GM19025 (cell line): ENCODE data around the gene SLC9A6.
A peak's percentile ranks its signal among the peaks of the same experiment; 100 is the strongest.

Source experiments
- ATAC-seq: cut with Tn5 transposase; IDR thresholded peaks from one replicate; pipeline ENCODE4 v1.9.1; 2021; ENCODE audit warnings: mild to moderate bottlenecking, low read depth, moderate library complexity; ENCODE audit not compliant: unreplicated experiment

Gene SLC9A6

DNA sequence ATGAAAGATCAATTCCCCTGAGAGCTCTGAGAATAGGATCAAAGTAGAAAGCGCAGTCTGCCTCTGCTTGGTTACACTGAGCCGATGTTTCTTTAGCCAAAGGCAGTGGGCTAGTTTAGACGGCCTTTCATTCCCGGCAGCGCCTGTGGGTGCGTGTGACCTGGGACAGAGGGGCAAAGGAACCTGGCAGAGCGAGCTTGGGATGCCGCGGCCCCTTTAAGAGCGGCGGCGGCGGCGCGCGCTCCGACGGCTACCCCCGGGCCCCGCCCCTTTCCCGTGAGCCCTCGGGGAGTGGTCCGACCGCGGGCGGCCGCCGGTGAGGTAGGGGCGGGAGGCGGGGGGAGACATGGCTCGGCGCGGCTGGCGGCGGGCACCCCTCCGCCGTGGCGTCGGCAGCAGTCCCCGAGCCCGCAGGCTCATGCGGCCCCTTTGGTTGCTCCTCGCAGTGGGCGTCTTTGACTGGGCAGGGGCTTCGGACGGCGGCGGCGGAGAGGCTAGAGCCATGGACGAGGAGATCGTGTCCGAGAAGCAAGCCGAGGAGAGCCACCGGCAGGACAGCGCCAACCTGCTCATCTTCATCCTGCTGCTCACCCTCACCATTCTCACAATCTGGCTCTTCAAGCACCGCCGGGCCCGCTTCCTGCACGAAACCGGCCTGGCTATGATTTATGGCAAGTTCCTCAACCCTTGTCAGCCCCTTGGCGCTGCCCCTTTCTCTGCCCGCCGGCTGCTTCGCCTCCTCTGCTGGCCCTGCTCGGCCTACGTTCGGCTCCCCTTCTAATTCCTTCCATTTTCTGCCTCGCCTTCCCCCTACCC, at the start of gene SLC9A6:
SLC9A6 (plus strand) TSS at position 279 of the 816 bp plus-strand sequence; CDS start at position 503, 224 bp downstream.
- peak; percentile 95 for ATAC-seq

DNA sequence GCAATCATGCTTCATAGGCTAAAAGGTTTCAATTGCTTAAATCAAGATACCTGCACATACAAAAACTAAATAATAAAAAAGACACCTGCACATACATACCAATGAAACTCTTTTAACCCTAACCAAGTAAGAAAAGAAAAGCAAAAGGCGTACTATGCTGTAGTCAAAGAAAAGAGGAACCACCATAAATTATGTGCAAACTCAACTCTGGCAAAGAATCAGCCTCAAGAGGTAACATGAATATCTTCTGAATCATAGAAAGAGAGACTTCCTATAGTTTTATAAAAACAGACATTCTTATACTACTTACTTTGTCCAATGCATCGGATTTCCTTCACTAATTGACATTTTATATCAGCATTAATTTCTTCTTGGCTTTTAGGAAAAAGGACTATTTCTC, 40.7 kb upstream of the SLC9A6 start:
- ATAC-seq = no peak

DNA sequence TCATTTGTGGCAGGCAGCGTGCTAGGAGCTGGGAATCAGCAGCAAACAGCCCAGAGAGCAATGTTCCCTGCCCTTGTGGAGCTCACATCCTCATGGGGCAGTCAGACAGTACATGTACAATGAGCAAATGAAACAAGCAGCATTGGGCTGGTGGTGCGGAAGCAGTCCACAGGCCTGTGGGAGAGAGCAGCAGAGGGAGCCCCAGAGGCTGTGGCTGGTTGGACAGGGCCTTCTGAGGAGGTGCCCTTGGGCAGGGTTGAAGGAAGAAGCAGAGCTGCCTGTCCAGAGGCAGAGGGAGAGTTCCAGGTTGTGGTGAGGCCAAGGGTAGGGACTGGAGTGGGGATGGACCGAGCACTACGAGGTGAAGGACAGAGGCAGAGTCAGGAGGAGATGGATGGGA, 33.9 kb upstream of the SLC9A6 start:
- ATAC-seq = no peak

DNA sequence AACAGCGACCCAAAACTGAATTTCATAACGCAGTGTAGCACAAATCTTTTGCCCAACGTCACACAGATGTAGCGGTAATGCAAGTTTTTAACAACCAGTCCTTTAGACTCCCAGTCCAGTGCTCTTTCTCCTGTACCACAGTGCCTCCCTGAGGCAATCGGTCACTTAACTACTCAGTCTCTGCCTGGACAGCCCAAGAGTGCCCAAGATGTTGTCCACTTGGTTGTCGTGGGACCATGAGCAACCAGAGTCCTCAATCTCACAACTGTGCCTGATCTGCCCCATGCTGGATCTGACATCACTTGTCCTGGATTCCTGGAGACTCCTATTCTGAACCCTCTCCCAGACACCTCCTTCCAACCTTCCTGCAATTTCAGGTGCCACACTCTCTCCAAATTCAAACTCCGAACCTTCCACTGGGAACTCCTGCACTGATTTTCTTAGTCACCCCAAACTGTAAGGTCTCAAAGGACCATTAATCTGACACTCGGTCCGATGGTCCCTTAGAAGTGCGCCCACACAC, 12.1 kb upstream of the SLC9A6 start:
- peak; percentile 36 for ATAC-seq

DNA sequence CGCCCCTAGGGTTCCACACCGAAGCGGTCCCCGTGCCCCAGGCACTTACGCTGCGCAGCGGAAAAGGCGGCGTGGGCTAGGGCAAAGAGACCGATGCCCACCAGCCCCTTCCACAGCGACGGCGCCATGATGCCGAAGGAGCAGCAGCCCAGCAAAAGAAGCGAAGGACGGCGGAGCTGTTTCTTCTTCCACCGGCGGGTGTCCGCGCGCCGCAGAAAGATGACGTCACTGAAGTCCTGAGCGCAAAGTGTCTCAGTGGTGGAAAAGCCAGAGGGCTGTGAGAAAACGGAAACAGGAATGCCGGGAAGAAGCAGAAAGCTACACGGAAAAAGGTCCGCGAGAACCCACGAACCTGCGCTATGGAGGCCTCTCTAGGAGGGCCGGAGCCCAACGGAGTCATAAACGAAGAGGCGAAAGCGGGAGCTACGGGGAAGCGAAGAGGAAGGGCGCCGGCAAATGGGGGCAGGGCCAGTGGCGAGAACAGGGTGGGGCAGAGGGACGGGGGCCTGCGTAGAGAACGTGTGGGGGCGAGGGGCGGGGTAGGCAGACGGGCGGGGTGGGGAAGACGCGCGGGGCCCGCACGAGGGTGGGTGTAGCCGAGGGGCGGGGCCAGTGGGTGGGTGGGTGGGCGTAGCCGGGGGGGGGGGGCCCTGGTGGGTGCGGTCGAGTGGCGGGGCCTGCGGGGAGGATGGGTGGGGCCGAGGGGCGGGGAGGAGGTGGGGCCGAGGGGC, 11.5 kb upstream of the SLC9A6 start, which contains the start of gene MMGT1:
MMGT1 (minus strand) TSS at position 441 of the 731 bp plus-strand sequence; CDS start at position 128, 313 bp downstream.
- ATAC-seq = peak; percentile 76

DNA sequence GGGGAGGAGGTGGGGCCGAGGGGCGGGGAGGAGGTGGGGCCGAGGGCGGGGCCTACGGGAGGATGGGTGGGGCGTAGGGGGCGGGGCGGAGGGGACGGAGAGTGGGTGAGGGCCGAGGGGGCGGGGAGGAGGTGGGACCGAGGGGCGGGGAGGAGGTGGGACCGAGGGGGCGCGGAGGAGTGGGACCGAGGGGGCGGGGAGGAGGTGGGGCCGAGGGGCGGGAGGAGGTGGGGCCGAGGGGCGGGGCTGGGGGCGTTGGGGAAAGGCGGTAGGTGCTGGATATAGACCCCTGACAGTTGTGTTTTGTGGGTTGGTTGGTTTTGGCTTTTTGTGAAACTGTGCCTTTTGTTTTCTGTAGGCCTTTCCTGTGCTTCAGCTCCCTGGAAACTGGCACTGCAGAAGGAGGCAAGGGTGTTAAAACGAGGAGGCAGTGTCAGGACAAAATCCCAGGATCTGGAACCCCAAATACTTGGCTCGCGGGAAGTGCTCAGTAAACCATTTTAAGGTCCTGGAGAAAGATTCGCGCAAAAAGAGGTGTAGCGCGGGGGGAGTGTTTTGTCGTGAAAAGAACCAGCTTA, 10.9 kb upstream of the SLC9A6 start:
- ATAC-seq = no peak

DNA sequence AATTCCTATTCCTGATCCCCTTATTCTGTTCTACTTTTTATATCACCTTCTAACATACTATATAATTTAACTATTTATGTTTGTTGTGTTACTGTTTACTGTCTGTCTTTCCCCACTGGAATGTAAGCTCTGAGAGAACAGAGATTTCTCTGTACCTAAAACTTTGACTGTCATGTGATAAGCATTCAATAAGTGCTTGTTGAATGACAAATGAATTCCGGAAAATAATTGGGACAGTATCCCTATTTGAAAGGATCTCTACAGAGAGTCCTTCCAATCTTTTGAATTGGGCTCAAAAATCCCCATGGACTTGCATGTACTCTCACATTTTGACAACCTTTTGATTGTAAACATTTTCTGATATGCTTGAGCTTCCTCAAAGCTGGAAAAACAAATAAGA, 9.8 kb upstream of the SLC9A6 start:
- ATAC-seq = no peak

DNA sequence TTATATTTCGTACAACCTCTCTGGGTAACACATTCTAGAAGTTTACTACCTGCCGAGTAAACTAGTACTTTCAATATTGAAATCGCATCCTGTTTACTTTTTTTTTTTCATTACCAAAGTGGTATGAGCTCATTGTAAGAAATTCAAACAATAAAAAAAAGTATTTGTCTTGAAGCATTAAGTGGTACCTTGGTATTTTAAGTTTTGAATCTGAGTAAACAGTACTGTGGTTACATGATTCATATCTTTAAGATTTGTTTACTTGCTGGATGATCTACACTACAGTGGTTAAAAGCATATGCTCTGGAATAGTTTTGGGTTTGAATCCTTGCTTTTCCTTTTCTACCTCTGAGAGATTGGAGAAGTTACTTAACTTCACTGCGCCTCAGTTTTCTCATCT, 7.6 kb upstream of the SLC9A6 start:
- ATAC-seq = no peak

DNA sequence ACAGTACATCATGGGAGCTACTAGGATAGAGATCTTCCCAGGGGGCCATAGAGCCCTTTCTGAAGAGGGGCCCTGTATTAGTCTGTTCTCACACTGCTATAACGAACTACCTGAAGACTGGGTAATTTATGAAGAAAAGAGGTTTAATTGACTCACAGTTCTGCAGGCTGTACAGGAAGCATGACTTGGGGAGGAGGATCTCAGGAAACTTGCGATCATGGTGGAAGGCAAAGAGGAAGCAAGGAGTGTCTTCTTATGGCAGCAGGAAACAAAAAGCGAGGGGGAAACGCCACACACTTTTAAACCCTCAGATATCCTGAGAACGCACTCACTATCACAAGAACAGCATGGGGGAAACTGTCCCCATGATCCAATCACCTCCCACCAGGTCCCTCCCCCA, 4.2 kb upstream of the SLC9A6 start:
- no peak for ATAC-seq

DNA sequence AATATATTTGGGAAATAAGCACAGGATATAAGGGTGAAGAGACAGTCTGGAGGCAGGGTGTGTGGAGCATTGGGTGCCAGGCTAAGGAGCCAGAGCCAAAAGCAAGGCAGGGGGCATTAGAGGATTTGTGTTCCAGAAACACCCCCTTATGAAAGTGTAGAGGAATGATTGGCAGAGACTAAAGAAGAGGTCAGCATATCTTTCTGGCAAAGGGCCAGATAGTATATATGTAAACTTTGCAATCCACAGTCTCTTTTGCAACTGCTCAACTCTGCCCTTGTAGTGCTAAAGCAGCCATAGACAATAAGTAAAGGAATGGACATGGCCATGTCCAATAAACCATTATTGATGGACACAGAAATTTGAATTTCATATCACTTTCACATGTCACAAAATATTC, 3.6 kb upstream of the SLC9A6 start:
- no peak for ATAC-seq

DNA sequence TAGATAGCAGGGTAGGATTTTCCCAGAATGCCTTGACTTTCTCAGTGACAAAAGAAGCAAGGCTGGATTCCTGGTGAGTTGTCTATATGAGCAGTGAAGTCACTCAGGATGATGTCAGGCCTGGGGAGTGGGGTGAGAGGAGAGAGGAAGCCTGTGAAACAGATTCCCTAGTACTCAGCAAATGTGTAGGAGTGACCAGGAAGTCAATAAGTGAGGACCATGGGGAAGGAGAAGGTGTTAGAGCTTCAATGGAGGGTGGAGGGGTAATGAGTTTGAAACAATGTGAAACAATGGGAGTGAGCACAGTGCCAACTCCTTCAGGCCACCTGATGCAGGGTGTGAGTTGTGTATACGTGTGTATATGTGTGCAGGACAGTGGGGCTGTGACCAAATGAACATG, 2.4 kb upstream of the SLC9A6 start:
- no peak for ATAC-seq

DNA sequence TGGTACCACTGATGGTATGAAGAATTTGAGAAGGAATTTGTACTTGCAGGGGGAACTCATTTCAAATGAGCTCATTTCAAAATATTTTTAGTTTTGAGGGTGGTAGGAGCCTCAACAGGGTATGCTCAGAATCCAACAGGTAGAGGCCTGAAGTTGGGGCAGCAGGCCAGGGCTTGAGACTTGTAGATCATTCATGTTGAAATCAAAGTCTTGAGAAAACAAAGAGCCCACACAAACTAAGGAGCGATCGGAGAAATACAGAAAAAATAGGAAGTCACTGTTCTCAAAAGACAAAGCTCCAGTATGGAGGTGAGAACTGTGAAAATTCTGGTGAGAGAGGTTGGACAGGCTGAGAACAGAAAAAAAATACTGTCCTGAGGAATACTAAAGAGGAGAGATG, 979 bp upstream of the SLC9A6 start:
- ATAC-seq = no peak

DNA sequence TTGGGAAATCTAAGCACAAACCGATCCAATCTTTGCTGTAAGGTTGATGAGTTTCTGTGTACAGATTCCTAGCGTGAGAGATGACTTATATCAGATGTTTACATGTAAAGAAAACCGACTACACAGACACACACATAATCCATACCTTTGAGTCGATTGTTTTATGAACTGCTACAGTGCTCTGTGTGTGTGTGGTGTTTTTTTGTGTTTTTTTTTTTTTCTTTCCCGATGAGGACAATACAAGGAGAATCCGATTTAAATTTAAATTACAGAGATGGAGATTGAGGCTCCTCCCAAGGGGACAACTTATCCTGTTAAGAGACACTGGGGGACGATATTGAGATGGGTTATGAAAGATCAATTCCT, 461 bp upstream of the SLC9A6 start:
- ATAC-seq = peak; percentile 13

DNA sequence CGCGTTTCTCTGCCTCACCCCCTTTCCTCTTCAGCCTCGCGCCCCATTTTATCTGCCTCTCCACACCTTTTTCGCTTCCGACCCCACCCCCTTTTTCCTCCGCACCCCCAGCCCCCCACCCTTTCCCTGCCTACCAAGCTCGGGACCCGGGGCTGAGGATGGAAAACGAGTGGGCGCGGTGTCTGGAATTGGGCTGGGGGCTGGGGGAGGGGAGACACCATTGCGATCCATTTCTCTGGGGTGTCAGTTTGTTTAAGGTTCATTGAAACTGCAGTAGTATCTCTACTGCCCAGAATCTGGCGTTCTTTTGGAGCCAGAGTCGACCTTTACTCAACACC, 707 bp downstream of the SLC9A6 start:
- ATAC-seq = no peak

DNA sequence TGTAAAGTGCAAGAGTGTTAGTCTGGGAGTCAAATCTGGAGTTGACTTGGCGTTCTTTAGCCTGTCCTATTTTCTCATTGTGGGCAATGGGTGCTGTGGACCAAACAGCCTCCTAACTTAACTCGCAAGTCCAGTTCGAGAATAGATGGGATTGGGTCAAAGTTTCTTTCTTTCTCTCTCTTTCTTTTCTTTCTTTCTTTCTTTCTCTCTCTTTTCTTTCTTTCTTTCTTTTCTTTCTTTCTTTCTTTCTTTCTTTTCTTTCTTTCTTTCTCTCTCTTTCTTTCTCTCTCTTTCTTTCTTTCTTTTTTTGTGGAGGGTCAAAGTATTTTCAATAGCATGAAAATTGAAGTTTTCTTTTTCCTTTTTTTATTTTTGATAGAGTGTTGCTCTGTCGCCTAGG, 3.0 kb downstream of the SLC9A6 start:
- ATAC-seq = no peak

DNA sequence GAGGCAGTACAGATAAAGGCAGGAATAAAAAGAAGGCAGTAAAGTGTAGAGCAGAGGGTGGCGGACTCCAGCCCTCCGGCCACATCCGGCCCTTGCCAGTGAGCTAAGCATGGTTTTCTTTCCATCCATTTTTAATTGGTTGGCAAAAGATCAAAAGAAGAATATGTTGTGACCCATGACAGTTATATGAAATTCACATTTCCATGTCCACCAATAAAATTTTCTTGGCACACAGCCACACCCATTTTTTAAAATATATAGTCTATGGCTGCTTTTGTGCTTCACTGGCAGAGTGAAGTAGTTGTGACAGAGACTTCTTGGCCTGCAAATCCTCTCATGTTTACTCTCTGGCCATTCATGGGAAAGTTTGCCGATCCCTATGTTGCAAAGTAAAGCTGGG, 29.8 kb downstream of the SLC9A6 start:
- ATAC-seq = no peak

DNA sequence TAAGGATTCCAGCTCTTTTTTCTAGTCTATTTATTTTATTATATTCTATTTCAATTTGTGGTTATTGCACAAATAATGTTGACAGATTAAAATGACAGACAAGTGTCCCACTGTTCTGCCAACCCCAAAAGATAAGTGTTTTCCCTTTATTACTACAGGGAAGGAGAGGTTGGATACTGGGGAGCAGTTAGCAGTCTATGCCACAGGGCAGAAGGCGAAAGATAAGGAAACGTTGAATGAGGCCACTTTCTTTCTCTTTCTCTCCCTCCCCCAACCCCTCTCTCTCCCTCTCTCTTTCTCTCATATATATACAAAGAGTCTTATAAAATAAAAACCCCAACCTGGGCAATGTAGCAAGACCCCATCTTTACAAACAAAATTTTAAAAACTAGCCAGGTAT, 31.6 kb downstream of the SLC9A6 start:
- no peak for ATAC-seq

DNA sequence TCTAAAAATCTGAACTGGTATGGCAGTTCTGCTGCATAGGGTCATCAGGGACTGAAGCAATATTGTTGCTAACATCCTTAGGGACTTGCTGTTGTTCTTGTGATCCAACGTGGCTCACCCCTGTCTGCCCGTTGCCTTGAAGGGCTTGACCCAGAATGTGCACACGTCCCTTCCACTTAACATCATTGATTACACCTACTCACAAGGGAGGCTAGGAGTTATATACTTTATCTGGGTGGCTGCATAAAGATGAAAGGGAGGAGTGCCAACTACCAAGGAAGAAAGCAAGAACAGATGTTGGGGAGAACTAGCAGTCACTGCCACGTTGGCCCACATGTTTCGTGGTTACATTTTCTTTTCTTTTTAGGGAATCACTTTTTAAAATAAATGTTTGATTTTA, 34.0 kb downstream of the SLC9A6 start:
- ATAC-seq = no peak

DNA sequence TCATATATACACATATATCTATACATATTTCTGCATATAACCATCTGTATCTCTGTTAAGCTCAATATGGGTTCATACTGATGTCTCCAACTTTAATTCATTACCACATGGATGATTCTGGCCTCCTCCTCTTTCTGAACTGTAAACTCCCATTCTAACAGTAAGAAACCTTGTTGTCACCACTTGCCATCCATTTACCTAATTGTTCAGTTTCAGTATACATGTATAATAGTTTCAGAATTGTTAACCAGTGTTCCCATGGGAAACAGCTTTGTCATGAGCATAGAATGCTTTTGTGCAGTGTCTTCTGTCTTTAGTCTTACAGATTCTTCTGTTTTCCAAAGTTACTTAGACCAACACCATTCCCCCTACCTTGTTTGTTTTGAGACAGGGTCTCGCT, 35.9 kb downstream of the SLC9A6 start:
- ATAC-seq = peak; percentile 71

DNA sequence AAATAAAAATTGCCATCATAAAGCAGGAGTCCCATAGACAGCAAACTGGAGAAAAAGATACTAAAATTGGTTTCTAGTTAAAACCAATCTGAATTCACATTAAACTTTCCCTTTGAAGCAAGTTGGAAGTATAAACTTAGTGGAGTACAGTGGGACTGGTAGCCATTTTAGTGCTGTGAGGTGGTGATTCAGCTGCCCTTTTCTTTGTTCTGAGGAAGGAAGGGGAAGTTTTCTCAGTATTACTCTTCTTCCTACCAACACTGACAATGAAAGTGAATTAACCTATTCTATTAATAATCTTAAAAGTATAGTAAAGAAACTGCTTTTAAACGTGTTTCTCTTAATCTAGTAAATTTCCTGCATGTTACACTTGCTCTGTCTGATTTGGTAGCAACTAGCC, 36.7 kb downstream of the SLC9A6 start:
- ATAC-seq = no peak

DNA sequence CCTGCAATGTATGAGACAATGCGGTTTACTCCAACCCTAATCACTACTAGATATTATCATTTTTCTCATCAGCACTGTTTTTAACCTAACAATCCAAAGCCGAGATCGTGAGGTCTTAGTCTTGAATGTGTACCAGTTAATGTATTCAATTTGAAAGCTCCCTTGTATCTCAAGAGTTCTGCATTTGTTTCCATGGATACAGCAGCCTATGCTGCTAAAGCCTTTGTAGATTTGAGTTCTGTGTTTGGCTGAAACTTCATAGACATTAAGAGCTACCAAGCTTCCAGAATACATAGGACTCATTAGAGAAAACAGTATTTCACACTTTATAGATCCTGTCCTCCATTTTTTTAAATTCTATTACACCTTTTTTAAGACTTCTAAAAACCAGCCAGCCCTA, 39.9 kb downstream of the SLC9A6 start:
- ATAC-seq = no peak
